ENCODE measurements around the gene MLXIP. TPM values are rescaled to one million over a fixed set of nuclear protein-coding genes. Genes with fewer than 3 reads are reported as not detected.
A peak's percentile ranks its signal among the peaks of the same experiment; 100 is the strongest.

Gene MLXIP
- total and polyA plus RNA-seq, 2 of the 13 experiments (the other 11 are each of a cell fraction or from before 2014, with no cell fraction given) = 5.3 to 6.7 TPM

- TF ChIP-seq HIC2 (CRISPR knock-in tag; IDR thresholded peaks at IDR 0.05; ENCODE audit: low read depth) (no peak), MTERF4 (CRISPR knock-in tag; IDR thresholded peaks at IDR 0.05) (no peak), ZNF713 (CRISPR knock-in tag; IDR thresholded peaks at IDR 0.05) (no peak), ZNF253 (CRISPR knock-in tag; IDR thresholded peaks at IDR 0.05; ENCODE audit: borderline replicate concordance) (0 out of 2 replicates have a peak, but pooled peaks have one; percentile 41), HNF1A (IDR thresholded peaks at IDR 0.05; ENCODE audit: low read depth) (no peak), HNF1A (CRISPR knock-in tag; IDR thresholded peaks at IDR 0.05; ENCODE audit: borderline replicate concordance) (no peak), MAFF (IDR thresholded peaks at IDR 0.05; ENCODE audit: low read depth, low read length) (peak; percentile 19; the same call in 1 of the 2 replicates), ISL2 (CRISPR knock-in tag; IDR thresholded peaks at IDR 0.05) (0 out of 2 replicates have a peak, but pooled peaks have one; percentile 22), USF2 (IDR thresholded peaks at IDR 0.05; ENCODE audit: low read depth, low read length) (no peak), USF2 (CRISPR knock-in tag; IDR thresholded peaks at IDR 0.05; ENCODE audit: borderline replicate concordance) (no peak), ETV5 (CRISPR knock-in tag; IDR thresholded peaks at IDR 0.05; ENCODE audit: borderline replicate concordance) (peak; percentile 4; the same call in 1 of the 2 replicates), ZNF691 (CRISPR knock-in tag; IDR thresholded peaks at IDR 0.05; ENCODE audit: borderline replicate concordance, low read depth) (no peak), HCFC1 (IDR thresholded peaks at IDR 0.05; ENCODE audit: low read depth, low read length) (no peak), TEAD2 (CRISPR knock-in tag; IDR thresholded peaks at IDR 0.05) (no peak), RFX3 (CRISPR knock-in tag; IDR thresholded peaks at IDR 0.05) (no peak), JUNB (CRISPR knock-in tag; IDR thresholded peaks at IDR 0.05; ENCODE audit: borderline replicate concordance) (no peak), ZNF672 (CRISPR knock-in tag; IDR thresholded peaks at IDR 0.05) (no peak), ZFYVE20 (CRISPR knock-in tag; IDR thresholded peaks at IDR 0.05; ENCODE audit: borderline replicate concordance, low read depth) (no peak), ZSCAN22 (CRISPR knock-in tag; IDR thresholded peaks at IDR 0.05) (no peak)
These were observed 15.5 kb upstream of the MLXIP start (continued) for GRCh38 chr12:122062832-122063693.
